ENCODE measurements around the gene ALKBH1. TPM values are rescaled to one million over a fixed set of nuclear protein-coding genes. Genes with fewer than 3 reads are reported as not detected.

The ALKBH1 gene
- total and polyA plus RNA-seq, 2 donors (not counting 3 experiments of a cell fraction or from before 2014, with no cell fraction given), result 10.2 to 14.8 TPM

DNA sequence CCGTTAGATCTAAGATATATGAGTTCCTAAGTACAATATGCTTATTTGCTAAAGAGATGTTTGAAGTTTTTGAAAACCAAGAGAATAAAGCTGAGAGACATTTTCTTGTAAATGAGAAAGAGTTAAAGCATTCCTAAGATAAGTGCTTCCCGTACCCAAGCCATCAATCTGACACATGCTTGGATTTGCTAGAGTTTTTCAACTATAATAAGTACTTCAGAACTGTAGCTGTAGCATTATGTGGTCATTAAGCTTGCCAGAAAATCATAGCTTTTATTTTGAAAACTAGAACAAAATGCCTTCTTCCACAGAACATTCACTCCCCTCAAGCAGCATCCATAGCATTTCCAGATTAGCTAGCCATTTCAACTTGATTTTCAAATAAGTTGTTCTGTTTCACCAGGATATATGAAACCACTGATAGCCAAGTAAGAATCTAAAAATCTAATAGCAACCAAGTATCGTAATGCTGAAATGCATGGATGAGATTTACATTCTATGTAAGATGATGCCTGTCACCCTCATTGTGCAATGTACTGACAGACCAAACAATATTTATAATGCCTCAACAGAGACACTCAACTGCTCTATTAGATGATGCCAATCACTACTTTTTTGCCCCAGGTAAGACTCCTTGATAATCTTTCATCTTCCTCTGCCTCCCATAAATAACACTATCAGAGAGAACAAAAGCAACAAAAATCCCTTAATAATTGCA, 45.1 kb upstream of the ALKBH1 start:
- Histone ChIP-seq H3K79me2 (ENCODE audit: control insufficient read depth, insufficient read depth, low read length) (peaks cover 47% of the 10 kb centered on the region), H3K4me2 (ENCODE audit: insufficient read depth, low read length) (no peak overlapping the region), H3K4me3 (replicated peaks in 1 of 3; ENCODE audit: insufficient read depth in 1 of 3, low read depth in 1 of 3, low read length in 3 of 3) (no peak overlapping the region), H3K9ac (replicated peaks; ENCODE audit: extremely low read depth, insufficient read depth, low read length) (no peak overlapping the region), H3K9me1 (replicated peaks; ENCODE audit: control insufficient read depth, extremely low read depth, insufficient read depth, low read length) (no peaks in the 10 kb centered on the region), H3K27me3 (ENCODE audit: control insufficient read depth in 2 of 2, insufficient read depth in 2 of 2, low read length in 2 of 2) (no peaks in the 10 kb centered on the region), H4K20me1 (replicated peaks; ENCODE audit: control insufficient read depth, extremely low read depth, insufficient read depth, low read length) (peaks cover 2% of the 10 kb centered on the region), H3K4me1 (ENCODE audit: control insufficient read depth, extremely low read depth, insufficient read depth, low read length) (no peaks in the 10 kb centered on the region), H3K9me3 (replicated peaks; ENCODE audit: control insufficient read depth, insufficient read depth, low read length) (no peaks in the 10 kb centered on the region), H3K27ac (ENCODE audit: insufficient read depth, low read depth, low read length) (no peak overlapping the region), H2AFZ (ENCODE audit: low read depth, low read length) (no peak overlapping the region), H3K36me3 (ENCODE audit: control insufficient read depth in 2 of 2, extremely low read depth in 1 of 2, insufficient read depth in 2 of 2, low read length in 2 of 2) (peaks cover 7 to 12% of the 10 kb centered on the region in 2 experiments)
- TF ChIP-seq POLR2A (IDR thresholded peaks at IDR 0.05; ENCODE audit: low read depth, low read length) (no peak), EZH2 (IDR thresholded peaks at IDR 0.05; ENCODE audit: borderline replicate concordance, low read depth, low read length, severe bottlenecking) (no peak), JUN (IDR thresholded peaks at IDR 0.05; ENCODE audit: borderline replicate concordance, insufficient read depth, insufficient read length, low read depth) (no peak), GATA2 (IDR thresholded peaks at IDR 0.05; ENCODE audit: insufficient read depth, insufficient read length, low read depth, low read length) (no peak)
- intact Hi-C loops (cut with micrococcal nuclease), result no loop called here
- ChIA-PET CTCF (interaction anchor here (0.7 kb wide), 1 partner anchor 36 kb away, joined by 4 read pairs; no protein-coding TSS in a partner anchor), POLR2A (no interaction called here)
- FAIRE-seq (no peak), DNase-seq (ENCODE audit: low read depth, low spot score) (no peak)
- dilution Hi-C loops (cut with MboI; ENCODE audit: extremely low pct_ligation_motif_present, low sequenced_read_pairs), result no loop called here
- BruUV-seq (replicated peaks), result no TSS peak

DNA sequence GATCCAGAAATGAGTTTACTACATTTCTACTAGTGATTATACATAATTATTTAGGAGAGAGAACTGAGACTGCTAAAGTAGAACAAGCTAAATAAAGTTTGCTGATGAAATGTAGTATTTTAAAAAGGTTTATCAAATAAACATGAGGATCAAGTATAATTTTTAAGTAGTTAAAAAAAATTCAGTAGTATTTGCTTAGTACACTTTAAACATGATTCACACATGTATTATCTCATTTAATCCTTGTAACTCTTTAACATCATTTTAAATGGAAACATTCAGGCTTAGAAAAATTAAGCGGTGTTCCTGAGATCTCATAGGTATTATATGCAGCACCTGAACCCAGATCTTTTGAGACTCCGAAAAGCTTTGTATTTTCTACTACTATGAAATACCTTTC, 44.4 kb upstream of the ALKBH1 start:
- CTCF ChIA-PET, result interaction anchor here (0.7 to 1.5 kb wide), 4 partner anchors 9 to 40 kb away, joined by 3 to 7 read pairs (median 5); partner anchors contain the start of gene SNW1

More for the DNA sequence above, 44.4 kb upstream of the ALKBH1 start:
- no peak overlapping the region for H3K4me2 ChIP-seq (ENCODE audit: insufficient read depth, low read length)
- peaks cover 7 to 12% of the 10 kb centered on the region in 2 experiments for H3K36me3 ChIP-seq (ENCODE audit: control insufficient read depth in 2 of 2, extremely low read depth in 1 of 2, insufficient read depth in 2 of 2, low read length in 2 of 2)
- no peak overlapping the region for H3K27ac ChIP-seq (ENCODE audit: insufficient read depth, low read depth, low read length)
- FAIRE-seq (no peak), DNase-seq (ENCODE audit: low read depth, low spot score) (no peak)
- H3K9ac ChIP-seq (replicated peaks; ENCODE audit: extremely low read depth, insufficient read depth, low read length), result no peak overlapping the region
- no peak overlapping the region for H2AFZ ChIP-seq (ENCODE audit: low read depth, low read length)
- TF ChIP-seq POLR2A (IDR thresholded peaks at IDR 0.05; ENCODE audit: low read depth, low read length), result no peak
- TF ChIP-seq EZH2 (IDR thresholded peaks at IDR 0.05; ENCODE audit: borderline replicate concordance, low read depth, low read length, severe bottlenecking), result no peak
- TF ChIP-seq, protein P1, sequence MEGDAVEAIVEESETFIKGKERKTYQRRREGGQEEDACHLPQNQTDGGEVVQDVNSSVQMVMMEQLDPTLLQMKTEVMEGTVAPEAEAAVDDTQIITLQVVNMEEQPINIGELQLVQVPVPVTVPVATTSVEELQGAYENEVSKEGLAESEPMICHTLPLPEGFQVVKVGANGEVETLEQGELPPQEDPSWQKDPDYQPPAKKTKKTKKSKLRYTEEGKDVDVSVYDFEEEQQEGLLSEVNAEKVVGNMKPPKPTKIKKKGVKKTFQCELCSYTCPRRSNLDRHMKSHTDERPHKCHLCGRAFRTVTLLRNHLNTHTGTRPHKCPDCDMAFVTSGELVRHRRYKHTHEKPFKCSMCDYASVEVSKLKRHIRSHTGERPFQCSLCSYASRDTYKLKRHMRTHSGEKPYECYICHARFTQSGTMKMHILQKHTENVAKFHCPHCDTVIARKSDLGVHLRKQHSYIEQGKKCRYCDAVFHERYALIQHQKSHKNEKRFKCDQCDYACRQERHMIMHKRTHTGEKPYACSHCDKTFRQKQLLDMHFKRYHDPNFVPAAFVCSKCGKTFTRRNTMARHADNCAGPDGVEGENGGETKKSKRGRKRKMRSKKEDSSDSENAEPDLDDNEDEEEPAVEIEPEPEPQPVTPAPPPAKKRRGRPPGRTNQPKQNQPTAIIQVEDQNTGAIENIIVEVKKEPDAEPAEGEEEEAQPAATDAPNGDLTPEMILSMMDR (IDR thresholded peaks at IDR 0.05; ENCODE audit: extremely low read depth in 1 of 2, insufficient read depth in 1 of 2, low read depth in 1 of 2, low read length in 2 of 2), result no peak
- TF ChIP-seq FOS (IDR thresholded peaks at IDR 0.05; ENCODE audit: borderline replicate concordance, insufficient read depth, low read length), result no peak
- TF ChIP-seq GATA2 (IDR thresholded peaks at IDR 0.05; ENCODE audit: insufficient read depth, insufficient read length, low read depth, low read length), result no peak
- no peak for TF ChIP-seq JUN (IDR thresholded peaks at IDR 0.05; ENCODE audit: borderline replicate concordance, insufficient read depth, insufficient read length, low read depth)
- TF ChIP-seq POLR2AphosphoS5 (IDR thresholded peaks at IDR 0.05; ENCODE audit: insufficient read depth, low read depth, low read length), result no peak
- TF ChIP-seq MYC (IDR thresholded peaks at IDR 0.05; ENCODE audit: low read depth, low read length), result no peak
- TF ChIP-seq, protein P2, sequence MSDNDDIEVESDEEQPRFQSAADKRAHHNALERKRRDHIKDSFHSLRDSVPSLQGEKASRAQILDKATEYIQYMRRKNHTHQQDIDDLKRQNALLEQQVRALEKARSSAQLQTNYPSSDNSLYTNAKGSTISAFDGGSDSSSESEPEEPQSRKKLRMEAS (IDR thresholded peaks at IDR 0.05; ENCODE audit: insufficient read depth, insufficient read length), result no peak
- H3K4me3 ChIP-seq (replicated peaks in 1 of 3; ENCODE audit: insufficient read depth in 1 of 3, low read depth in 1 of 3, low read length in 3 of 3), result no peak overlapping the region
- H3K4me1 ChIP-seq (ENCODE audit: control insufficient read depth, extremely low read depth, insufficient read depth, low read length), result no peaks in the 10 kb centered on the region
- H3K27me3 ChIP-seq (ENCODE audit: control insufficient read depth in 2 of 2, insufficient read depth in 2 of 2, low read length in 2 of 2), result no peaks in the 10 kb centered on the region
- dilution Hi-C loops (cut with MboI; ENCODE audit: extremely low pct_ligation_motif_present, low sequenced_read_pairs) (no loop called here), intact Hi-C loops (cut with micrococcal nuclease) (no loop called here)
- peaks cover 40% of the 10 kb centered on the region for H3K79me2 ChIP-seq (ENCODE audit: control insufficient read depth, insufficient read depth, low read length)
- H3K9me3 ChIP-seq (replicated peaks; ENCODE audit: control insufficient read depth, insufficient read depth, low read length), result no peaks in the 10 kb centered on the region
- no peaks in the 10 kb centered on the region for H3K9me1 ChIP-seq (replicated peaks; ENCODE audit: control insufficient read depth, extremely low read depth, insufficient read depth, low read length)
- no TSS peak for BruUV-seq (replicated peaks)
- H4K20me1 ChIP-seq (replicated peaks; ENCODE audit: control insufficient read depth, extremely low read depth, insufficient read depth, low read length), result peaks cover 2% of the 10 kb centered on the region
- POLR2A ChIA-PET, result interaction anchor here (0.9 kb wide), 1 partner anchor 8 kb away, joined by 3 read pairs; the partner anchor contains the start of gene SNW1

All from endothelial cell of umbilical vein (primary cell).